ENCODE measurements around the gene CDK1. TPM values are rescaled to one million over a fixed set of nuclear protein-coding genes. Genes with fewer than 3 reads are reported as not detected.

The CDK1 gene
- total and polyA plus RNA-seq, 9 donors = 0.91 to 5.0 (median 3.6) TPM

GRCh38 chr10:60732807-60733516 lies 45.3 kb upstream of the CDK1 start:
- TF ChIP-seq POLR2A (IDR thresholded peaks at IDR 0.05) = no peak
- peak in 2 of 3 donors; percentile 55 to 63 for TF ChIP-seq CTCF (IDR thresholded peaks at IDR 0.05)
- Histone ChIP-seq H3K4me3 (peak overlapping the region; percentile 54), H3K9me3 (no peaks in the 10 kb centered on the region), H3K36me3 (no peaks in the 10 kb centered on the region), H3K27ac (peak overlapping the region; percentile 87 to 95), H3K27me3 (no peaks in the 10 kb centered on the region), H3K4me1 (ENCODE audit: insufficient read depth) (no peaks in the 10 kb centered on the region)
- intact Hi-C loops (cut with DNase I) = no loop called here
- DNase-seq = peak; percentile 49 to 76 (median 65)
- 0 to 1% (median 1%) methylated on average over 42 to 60 of the region's 60 CpGs for WGBS, 3 donors

GRCh38 chr10:60733517-60733822 lies 44.8 kb upstream of the CDK1 start:
- intact Hi-C loops (cut with DNase I) = no loop called here
- peak overlapping the region; percentile 87 to 95 for H3K27ac ChIP-seq
- no peak for DNase-seq

GRCh38 chr10:60733826-60734225 lies 44.5 kb upstream of the CDK1 start:
- Histone ChIP-seq H3K27me3 (no peaks in the 10 kb centered on the region), H3K36me3 (no peaks in the 10 kb centered on the region), H3K27ac (peak overlapping the region in 1 of 2 donors; percentile 87), H3K9me3 (no peaks in the 10 kb centered on the region), H3K4me1 (ENCODE audit: insufficient read depth) (no peaks in the 10 kb centered on the region), H3K4me3 (peak overlapping the region; percentile 54)
- intact Hi-C loops (cut with DNase I) = no loop called here
- 16 to 37% (median 17%) methylated on average over 11 of the region's 11 CpGs for WGBS, 3 donors
- DNase-seq = peak; percentile 13 to 45 (median 24)
- TF ChIP-seq POLR2A (IDR thresholded peaks at IDR 0.05) (no peak), EP300 (IDR thresholded peaks at IDR 0.05) (no peak), CTCF (IDR thresholded peaks at IDR 0.05) (no peak)

More at GRCh38 chr10:60733517-60733822, 44.8 kb upstream of the CDK1 start:
- no peaks in the 10 kb centered on the region for H3K36me3 ChIP-seq
- TF ChIP-seq EP300 (IDR thresholded peaks at IDR 0.05) = no peak
- no peak for TF ChIP-seq POLR2A (IDR thresholded peaks at IDR 0.05)
- peak in 2 of 3 donors; percentile 7 to 26 for TF ChIP-seq CTCF (IDR thresholded peaks at IDR 0.05)
- peak overlapping the region; percentile 54 for H3K4me3 ChIP-seq
- 0 to 2% (median 1%) methylated on average over 12 to 17 of the region's 17 CpGs for WGBS, 3 donors
- H3K9me3 ChIP-seq = no peaks in the 10 kb centered on the region
- no peaks in the 10 kb centered on the region for H3K27me3 ChIP-seq
- no peaks in the 10 kb centered on the region for H3K4me1 ChIP-seq (ENCODE audit: insufficient read depth)

- no peak for DNase-seq
- Histone ChIP-seq H3K27me3 (no peaks in the 10 kb centered on the region), H3K4me3 (peak overlapping the region; percentile 54), H3K27ac (peak overlapping the region in 1 of 2 donors; percentile 87), H3K9me3 (no peaks in the 10 kb centered on the region), H3K4me1 (ENCODE audit: insufficient read depth) (no peaks in the 10 kb centered on the region), H3K36me3 (no peaks in the 10 kb centered on the region)
- intact Hi-C loops (cut with DNase I) = no loop called here
- no peak for TF ChIP-seq CTCF (IDR thresholded peaks at IDR 0.05)
- no peak for TF ChIP-seq EP300 (IDR thresholded peaks at IDR 0.05)
- no peak for TF ChIP-seq POLR2A (IDR thresholded peaks at IDR 0.05)
- WGBS, 3 donors = 38 to 61% (median 44%) methylated on average over 3 of the region's 3 CpGs
These were observed 44.1 kb upstream of the CDK1 start for GRCh38 chr10:60734226-60734625.
